A673 (cell line): ENCODE results near the gene TUBGCP3. TPM values are rescaled to one million over a fixed set of nuclear protein-coding genes. Genes with fewer than 3 reads are reported as not detected.

Source experiments
- BruUV-seq: library from RNA; stranded (reverse); fragments of 400-500 nt; replicated peaks from 2 replicates; lab custom pipeline; 2021; lab: Mats Ljungman, UMichigan
- CTCF ChIA-PET: fragments of 300-600 bp; sonication (Branson Sonifier 250); formaldehyde crosslinking; loops from one replicate; lab custom pipeline; 2022; ENCODE audit warnings: antibody characterized with exemption; lab: Charles Lee
- POLR2A ChIA-PET: fragments of 300-600 bp; sonication (Branson Sonifier 250); formaldehyde crosslinking; loops from one replicate; lab custom pipeline; 2022; ENCODE audit warnings: antibody characterized with exemption; ENCODE audit not compliant: low non-redundant PET; lab: Charles Lee
- DNase-seq: peaks from one replicate; pipeline ENCODE4 v3.0.0-alpha.2; 2015; ENCODE audit warnings: low spot score
- H3K27ac ChIP-seq: fragments of 200-600 bp; sonication (generic); 2 replicates; pipeline ENCODE4 v1.5.1; 2016; ENCODE audit warnings: mixed run types, low read depth, mild to moderate bottlenecking, mixed read lengths, antibody characterized with exemption, low read length; ENCODE audit not compliant: poor library complexity, severe bottlenecking
- H3K27me3 ChIP-seq: fragments of 200-600 bp; sonication (generic); replicated peaks from 2 replicates; pipeline ENCODE4 v1.6.1; 2017; ENCODE audit warnings: mixed run types, low read depth, mild to moderate bottlenecking, mixed read lengths, antibody characterized with exemption, low read length; ENCODE audit not compliant: insufficient read depth, poor library complexity
- H3K36me3 ChIP-seq: fragments of 200-600 bp; sonication (generic); 2 replicates; pipeline ENCODE4 v1.6.1; 2016; ENCODE audit warnings: mixed run types, mild to moderate bottlenecking, mixed read lengths, antibody characterized with exemption, low read length; ENCODE audit not compliant: insufficient read depth, poor library complexity, severe bottlenecking
- H3K4me1 ChIP-seq: fragments of 200-600 bp; sonication (generic); 2 replicates; pipeline ENCODE4 v1.6.1; 2017; ENCODE audit warnings: mixed run types, mild to moderate bottlenecking, mixed read lengths, antibody characterized with exemption, low read length; ENCODE audit not compliant: insufficient read depth, poor library complexity, severe bottlenecking
- H3K4me3 ChIP-seq: fragments of 200-600 bp; sonication (generic); 2 replicates; pipeline ENCODE4 v1.5.1; 2016; ENCODE audit warnings: low read depth, mixed run types, mild to moderate bottlenecking, mixed read lengths, low read length; ENCODE audit not compliant: poor library complexity, severe bottlenecking
- H3K9me3 ChIP-seq: fragments of 200-600 bp; sonication (generic); 2 replicates; pipeline ENCODE4 v1.6.1; 2016; ENCODE audit warnings: mixed run types, low read depth, mild to moderate bottlenecking, mixed read lengths, antibody characterized with exemption, low read length; ENCODE audit not compliant: poor library complexity, severe bottlenecking
- EZH2 ChIP-seq: fragments of 200-600 bp; sonication (generic); IDR thresholded peaks from 2 replicates; pipeline ENCODE4 v1.6.1; 2017; ENCODE audit warnings: borderline replicate concordance, low read depth, mild to moderate bottlenecking, mixed read lengths, antibody characterized with exemption, low read length; ENCODE audit not compliant: poor library complexity, severe bottlenecking
- intact Hi-C: fragments of 100-400 bp; cut with micrococcal nuclease; formaldehyde crosslinking; loops from one replicate; pipeline ENCODE4 v1.10.0; 2022; ENCODE audit not compliant: unreplicated experiment
- total RNA-seq: library from RNA; stranded (reverse); gene quantifications from 2 replicates; pipeline ENCODE4 v1.2.3, GENCODE V29; 2021
- TF ChIP-seq, protein P1 (sequence below): fragments of 300-800, 200-600 bp; sonication (generic); conservative IDR thresholded peaks from 2 replicates; pipeline ENCODE4 v1.5.1; 2017; ENCODE audit warnings: low read depth, mild to moderate bottlenecking, antibody characterized with exemption, low read length, moderate library complexity, mixed read lengths

The TUBGCP3 gene
- total RNA-seq, 1 experiment from 2014 or later: 61.4 TPM

DNA sequence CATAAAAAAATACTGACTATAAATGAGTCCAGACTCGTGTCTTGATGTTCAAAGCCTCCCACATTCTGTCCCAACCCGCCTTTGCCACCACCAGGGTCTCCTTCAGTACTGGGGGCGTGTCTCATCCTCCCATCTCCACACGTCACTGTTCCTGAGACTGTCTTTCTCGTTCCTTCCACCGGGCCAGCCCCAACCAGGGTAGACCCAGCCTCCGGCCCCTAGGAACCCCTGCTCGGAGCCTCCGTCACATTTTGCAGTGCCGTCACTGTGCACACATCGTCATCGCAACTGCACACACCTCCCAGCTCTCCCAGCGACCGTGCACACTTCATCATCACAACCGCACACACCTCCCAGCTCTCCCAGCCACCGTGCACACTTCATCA, 138.4 kb downstream of the TUBGCP3 start:
- TF ChIP-seq EZH2: no peak
- TF ChIP-seq, protein P1, sequence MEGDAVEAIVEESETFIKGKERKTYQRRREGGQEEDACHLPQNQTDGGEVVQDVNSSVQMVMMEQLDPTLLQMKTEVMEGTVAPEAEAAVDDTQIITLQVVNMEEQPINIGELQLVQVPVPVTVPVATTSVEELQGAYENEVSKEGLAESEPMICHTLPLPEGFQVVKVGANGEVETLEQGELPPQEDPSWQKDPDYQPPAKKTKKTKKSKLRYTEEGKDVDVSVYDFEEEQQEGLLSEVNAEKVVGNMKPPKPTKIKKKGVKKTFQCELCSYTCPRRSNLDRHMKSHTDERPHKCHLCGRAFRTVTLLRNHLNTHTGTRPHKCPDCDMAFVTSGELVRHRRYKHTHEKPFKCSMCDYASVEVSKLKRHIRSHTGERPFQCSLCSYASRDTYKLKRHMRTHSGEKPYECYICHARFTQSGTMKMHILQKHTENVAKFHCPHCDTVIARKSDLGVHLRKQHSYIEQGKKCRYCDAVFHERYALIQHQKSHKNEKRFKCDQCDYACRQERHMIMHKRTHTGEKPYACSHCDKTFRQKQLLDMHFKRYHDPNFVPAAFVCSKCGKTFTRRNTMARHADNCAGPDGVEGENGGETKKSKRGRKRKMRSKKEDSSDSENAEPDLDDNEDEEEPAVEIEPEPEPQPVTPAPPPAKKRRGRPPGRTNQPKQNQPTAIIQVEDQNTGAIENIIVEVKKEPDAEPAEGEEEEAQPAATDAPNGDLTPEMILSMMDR: no peak
- no peaks in the 10 kb centered on the region for H3K36me3 ChIP-seq
- no peak overlapping the region for H3K27ac ChIP-seq
- no peaks in the 10 kb centered on the region for H3K4me1 ChIP-seq
- ChIA-PET POLR2A (no interaction called here), CTCF (no interaction called here)
- H3K4me3 ChIP-seq: no peak overlapping the region
- intact Hi-C loops: no loop called here
- no peaks in the 10 kb centered on the region for H3K9me3 ChIP-seq
- BruUV-seq: no TSS peak
- H3K27me3 ChIP-seq: peaks cover 4% of the 10 kb centered on the region
- DNase-seq: no peak

- CTCF ChIA-PET: no interaction called here
- intact Hi-C loops: no loop called here
- POLR2A ChIA-PET: no interaction called here
- Histone ChIP-seq H3K27ac (no peak overlapping the region), H3K4me1 (no peaks in the 10 kb centered on the region), H3K27me3 (peaks cover 4% of the 10 kb centered on the region), H3K9me3 (no peaks in the 10 kb centered on the region), H3K4me3 (no peak overlapping the region), H3K36me3 (no peaks in the 10 kb centered on the region)
- no TSS peak for BruUV-seq
- TF ChIP-seq, protein P1: no peak
- TF ChIP-seq EZH2: no peak
- no peak for DNase-seq
Observed at GRCh38 chr13:112448621-112449544, 139.1 kb downstream of the TUBGCP3 start.

GRCh38 chr13:112447761-112448603, 140.0 kb downstream of the TUBGCP3 start:
- ChIA-PET CTCF (no interaction called here), POLR2A (no interaction called here)
- H3K4me3 ChIP-seq: no peak overlapping the region
- intact Hi-C loops: loop anchor here (2.0 kb wide), 1 partner anchor 159 kb away; no protein-coding TSS in a partner anchor
- no peaks in the 10 kb centered on the region for H3K4me1 ChIP-seq
- H3K27me3 ChIP-seq: peaks cover 8% of the 10 kb centered on the region
- no peaks in the 10 kb centered on the region for H3K36me3 ChIP-seq
- DNase-seq: no peak
- no peak overlapping the region for H3K27ac ChIP-seq
- no peaks in the 10 kb centered on the region for H3K9me3 ChIP-seq
- BruUV-seq: no TSS peak
- no peak for TF ChIP-seq EZH2
- TF ChIP-seq, protein P1: no peak
